Stimulated activated CD4-positive, alpha-beta T cell treated with anti-CD3 and anti-CD28 coated beads, TNF-alpha, amount 100 ng/mL, for 24 hours (primary cell): Measurements from ENCODE around the gene UBL4A.
A peak's percentile ranks its signal among the peaks of the same experiment; 100 is the strongest.

Experiments used
- DNase-seq, 3 experiments: peaks; one replicate each; pipeline ENCODE4 v3.0.0-alpha.2; 2020; ENCODE audit warnings: low read depth in 3 of 3

The UBL4A gene

GRCh38 chrX:154482786-154483185, 3.6 kb downstream of the UBL4A start:
- no peak for DNase-seq

GRCh38 chrX:154481911-154482601, 4.4 kb downstream of the UBL4A start:
- no peak for DNase-seq

GRCh38 chrX:154481195-154481594, 5.2 kb downstream of the UBL4A start:
- no peak for DNase-seq

- DNase-seq = peak; percentile 80 to 92 (median 84)
These were observed 7.4 kb downstream of the UBL4A start, which contains the start of gene LAGE3 for GRCh38 chrX:154478728-154479622. Gene LAGE3 (minus strand): TSS chrX:154479281. CDS start chrX:154478915, 366 bp downstream.

GRCh38 chrX:154477891-154478477, 8.4 kb downstream of the UBL4A start:
- no peak for DNase-seq

GRCh38 chrX:154476821-154477220, 9.6 kb downstream of the UBL4A start:
- no peak for DNase-seq

GRCh38 chrX:154473683-154474082, 12.7 kb downstream of the UBL4A start:
- DNase-seq = no peak

GRCh38 chrX:154472685-154473632, 13.5 kb downstream of the UBL4A start:
- no peak for DNase-seq

GRCh38 chrX:154471839-154472684, 14.4 kb downstream of the UBL4A start:
- no peak for DNase-seq

- no peak for DNase-seq
These were observed 15.4 kb downstream of the UBL4A start for GRCh38 chrX:154470914-154471568.

GRCh38 chrX:154470434-154470833, 16.0 kb downstream of the UBL4A start:
- no peak for DNase-seq

GRCh38 chrX:154469880-154470279, 16.5 kb downstream of the UBL4A start:
- no peak for DNase-seq

GRCh38 chrX:154469114-154469513, 17.3 kb downstream of the UBL4A start:
- DNase-seq = no peak

- no peak for DNase-seq
These were observed 18.2 kb downstream of the UBL4A start for GRCh38 chrX:154468217-154468616.

GRCh38 chrX:154467556-154467955, 18.9 kb downstream of the UBL4A start:
- DNase-seq = no peak

- no peak for DNase-seq
These were observed 19.5 kb downstream of the UBL4A start for GRCh38 chrX:154466907-154467306.

- no peak for DNase-seq
These were observed 20.4 kb downstream of the UBL4A start for GRCh38 chrX:154466036-154466435.

- DNase-seq = no peak
These were observed 20.8 kb downstream of the UBL4A start for GRCh38 chrX:154465601-154466000.

- DNase-seq = no peak
These were observed 21.5 kb downstream of the UBL4A start for GRCh38 chrX:154464806-154465365.
